ENCODE results near the gene LMBR1. TPM values are rescaled to one million over a fixed set of nuclear protein-coding genes. Genes with fewer than 3 reads are reported as not detected.
A peak's percentile ranks its signal among the peaks of the same experiment; 100 is the strongest.
"Not testable (repeated sequence)": the region's sequence is repeated elsewhere in the genome, so short reads cannot be mapped to it uniquely, and the experiment has no call there.

The LMBR1 gene
- polyA plus RNA-seq, 2 donors: 4.4 to 7.0 TPM

DNA sequence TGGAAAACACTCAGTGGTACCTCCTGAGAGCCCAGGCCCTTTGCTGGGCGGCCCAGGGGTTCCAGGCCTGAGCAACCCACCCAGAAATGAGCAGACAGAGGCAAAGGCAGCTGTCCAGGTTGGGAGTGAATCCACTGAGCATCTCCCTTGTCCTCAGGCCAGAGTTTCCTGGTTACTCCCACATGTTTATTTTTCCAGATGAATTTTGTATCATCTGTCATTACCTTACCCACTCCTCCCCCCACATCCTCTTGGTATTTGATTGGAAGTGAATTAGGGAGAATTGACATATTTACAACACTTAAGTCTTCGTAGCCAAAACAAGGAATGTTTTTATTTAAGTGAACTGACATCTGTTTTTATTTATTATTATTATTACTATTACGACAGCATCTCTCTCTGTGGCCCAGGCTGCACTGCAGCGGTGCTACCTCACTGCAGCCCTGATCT lies 13.2 kb upstream of the LMBR1 start:
- no peaks in the 10 kb centered on the region for H3K9me3 ChIP-seq (ENCODE audit: control insufficient read depth in 2 of 2, insufficient read depth in 1 of 2, low read depth in 1 of 2, low read length in 1 of 2)
- H3K36me3 ChIP-seq (ENCODE audit: control insufficient read depth in 2 of 2, insufficient read depth in 2 of 2, low read length in 1 of 2): no peaks in the 10 kb centered on the region
- H3K4me1 ChIP-seq (ENCODE audit: control insufficient read depth in 2 of 2, insufficient read depth in 2 of 2, low read length in 1 of 2): peaks cover 0 to 2% of the 10 kb centered on the region in 2 donors
- H3K27ac ChIP-seq (ENCODE audit: low read depth in 2 of 2, low read length in 1 of 2): no peak overlapping the region
- H3K4me3 ChIP-seq (ENCODE audit: low read depth in 1 of 2, low read length in 2 of 2): no peak overlapping the region
- 70 to 74% methylated on average over 4 of the region's 4 CpGs for WGBS, 2 donors
- no peaks in the 10 kb centered on the region for H3K27me3 ChIP-seq (ENCODE audit: control insufficient read depth in 1 of 2, insufficient read depth in 2 of 2, low read length in 2 of 2)

DNA sequence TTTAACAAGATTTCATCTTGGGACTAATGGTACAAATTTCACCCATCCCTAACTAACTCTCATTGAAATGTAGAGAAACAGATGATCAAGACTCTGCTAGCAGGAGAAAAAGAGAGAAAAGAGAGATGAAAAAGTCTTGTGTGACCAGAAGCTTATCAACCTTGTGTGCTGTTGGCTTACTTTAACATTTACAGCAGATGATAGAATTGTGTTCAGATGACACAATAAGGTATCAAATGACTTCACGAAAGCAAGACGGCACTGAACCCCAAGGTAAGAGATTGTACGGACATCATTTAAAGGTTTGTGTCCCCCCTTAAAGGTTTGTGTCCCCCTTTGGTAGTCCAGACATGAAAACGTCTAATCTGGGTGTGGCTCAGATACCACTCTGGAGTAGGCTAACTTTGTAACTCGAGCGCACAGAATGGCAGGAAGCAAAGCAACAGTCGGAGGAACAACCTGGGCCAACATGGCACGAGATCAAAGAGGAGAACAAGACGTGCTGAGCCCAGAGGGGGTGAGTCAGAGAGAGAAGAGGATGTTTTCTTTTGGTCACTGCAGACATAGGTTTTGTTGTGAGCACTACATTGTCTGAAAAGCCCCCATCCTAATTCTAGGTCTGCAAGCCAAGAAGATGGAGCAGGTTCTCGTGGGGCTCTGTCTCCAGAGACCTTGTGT lies 10.4 kb upstream of the LMBR1 start:
- 33 to 36% methylated on average over 10 of the region's 10 CpGs for WGBS, 2 donors
- no peaks in the 10 kb centered on the region for H3K27me3 ChIP-seq (ENCODE audit: control insufficient read depth in 1 of 2, insufficient read depth in 2 of 2, low read length in 2 of 2)
- peak overlapping the region in 1 of 2 donors; percentile 38 for H3K27ac ChIP-seq (ENCODE audit: low read depth in 2 of 2, low read length in 1 of 2)
- no peak overlapping the region for H3K4me3 ChIP-seq (ENCODE audit: low read depth in 1 of 2, low read length in 2 of 2)
- H3K36me3 ChIP-seq (ENCODE audit: control insufficient read depth in 2 of 2, insufficient read depth in 2 of 2, low read length in 1 of 2): no peaks in the 10 kb centered on the region
- no peaks in the 10 kb centered on the region for H3K9me3 ChIP-seq (ENCODE audit: control insufficient read depth in 2 of 2, insufficient read depth in 1 of 2, low read depth in 1 of 2, low read length in 1 of 2)
- H3K4me1 ChIP-seq (ENCODE audit: control insufficient read depth in 2 of 2, insufficient read depth in 2 of 2, low read length in 1 of 2): no peaks in the 10 kb centered on the region

DNA sequence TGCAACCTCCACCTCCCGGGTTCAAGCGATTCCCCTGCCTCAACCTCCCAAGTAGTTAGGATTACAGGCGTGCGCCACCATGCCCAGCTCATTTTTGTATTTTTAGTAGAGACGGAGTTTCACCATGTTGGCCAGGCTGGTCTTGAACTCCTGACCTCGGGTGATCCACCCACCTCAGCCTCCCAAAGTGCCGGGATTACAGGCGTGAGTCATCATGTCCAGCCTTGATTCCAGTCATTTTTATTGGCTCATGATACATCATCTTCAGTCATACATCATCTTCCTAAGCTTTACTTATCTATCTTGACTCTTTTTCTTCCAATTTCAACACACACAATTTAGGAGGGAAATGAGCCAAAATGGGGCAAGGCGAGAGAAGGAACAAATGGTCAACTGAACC lies 7.1 kb upstream of the LMBR1 start:
- H3K36me3 ChIP-seq (ENCODE audit: control insufficient read depth in 2 of 2, insufficient read depth in 2 of 2, low read length in 1 of 2); H3K9me3 ChIP-seq (ENCODE audit: control insufficient read depth in 2 of 2, insufficient read depth in 1 of 2, low read depth in 1 of 2, low read length in 1 of 2); H3K27ac ChIP-seq (ENCODE audit: low read depth in 2 of 2, low read length in 1 of 2); H3K4me1 ChIP-seq (ENCODE audit: control insufficient read depth in 2 of 2, insufficient read depth in 2 of 2, low read length in 1 of 2); H3K4me3 ChIP-seq (ENCODE audit: low read depth in 1 of 2, low read length in 2 of 2); H3K27me3 ChIP-seq (ENCODE audit: control insufficient read depth in 1 of 2, insufficient read depth in 2 of 2, low read length in 2 of 2): not testable (repeated sequence)
- WGBS, 2 donors: 78 to 80% methylated on average over 9 of the region's 9 CpGs

DNA sequence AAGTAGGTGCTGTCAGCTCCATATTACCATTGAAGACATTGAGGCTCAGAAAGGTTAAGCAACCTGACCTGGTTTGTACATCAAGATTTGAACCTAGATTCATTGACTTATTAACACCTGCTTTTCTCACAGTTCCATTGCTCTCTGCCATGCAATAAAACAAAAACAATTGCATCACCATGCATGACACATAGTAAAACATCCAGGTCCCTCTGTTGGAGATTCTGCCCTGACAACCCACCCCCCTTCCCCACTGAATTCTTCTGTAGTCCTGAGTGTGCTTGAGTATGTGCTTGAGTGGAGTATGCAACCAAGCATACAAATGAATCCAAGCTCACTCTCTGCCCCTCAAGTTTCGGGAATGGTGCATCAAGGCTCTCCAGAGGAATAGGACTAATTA lies 6.0 kb upstream of the LMBR1 start:
- no peaks in the 10 kb centered on the region for H3K27me3 ChIP-seq (ENCODE audit: control insufficient read depth in 1 of 2, insufficient read depth in 2 of 2, low read length in 2 of 2)
- WGBS, 2 donors: 96 to 100% methylated on average over 1 of the region's 1 CpG
- H3K9me3 ChIP-seq (ENCODE audit: control insufficient read depth in 2 of 2, insufficient read depth in 1 of 2, low read depth in 1 of 2, low read length in 1 of 2): no peaks in the 10 kb centered on the region
- no peaks in the 10 kb centered on the region for H3K36me3 ChIP-seq (ENCODE audit: control insufficient read depth in 2 of 2, insufficient read depth in 2 of 2, low read length in 1 of 2)
- peaks cover 0 to 2% of the 10 kb centered on the region in 2 donors for H3K4me1 ChIP-seq (ENCODE audit: control insufficient read depth in 2 of 2, insufficient read depth in 2 of 2, low read length in 1 of 2)
- no peak overlapping the region for H3K27ac ChIP-seq (ENCODE audit: low read depth in 2 of 2, low read length in 1 of 2)
- no peak overlapping the region for H3K4me3 ChIP-seq (ENCODE audit: low read depth in 1 of 2, low read length in 2 of 2)

- Histone ChIP-seq H3K27ac (ENCODE audit: low read depth in 2 of 2, low read length in 1 of 2) (no peak overlapping the region), H3K27me3 (ENCODE audit: control insufficient read depth in 1 of 2, insufficient read depth in 2 of 2, low read length in 2 of 2) (no peaks in the 10 kb centered on the region), H3K4me3 (ENCODE audit: low read depth in 1 of 2, low read length in 2 of 2) (no peak overlapping the region), H3K4me1 (ENCODE audit: control insufficient read depth in 2 of 2, insufficient read depth in 2 of 2, low read length in 1 of 2) (peaks cover 0 to 2% of the 10 kb centered on the region in 2 donors), H3K36me3 (ENCODE audit: control insufficient read depth in 2 of 2, insufficient read depth in 2 of 2, low read length in 1 of 2) (no peaks in the 10 kb centered on the region), H3K9me3 (ENCODE audit: control insufficient read depth in 2 of 2, insufficient read depth in 1 of 2, low read depth in 1 of 2, low read length in 1 of 2) (no peaks in the 10 kb centered on the region)
- WGBS, 2 donors: 48 to 54% methylated on average over 8 of the region's 8 CpGs
These were observed 4.7 kb upstream of the LMBR1 start for GRCh38 chr7:156897673-156898072.

- Histone ChIP-seq H3K4me3 (ENCODE audit: low read depth in 1 of 2, low read length in 2 of 2) (no peak overlapping the region), H3K27me3 (ENCODE audit: control insufficient read depth in 1 of 2, insufficient read depth in 2 of 2, low read length in 2 of 2) (no peaks in the 10 kb centered on the region), H3K9me3 (ENCODE audit: control insufficient read depth in 2 of 2, insufficient read depth in 1 of 2, low read depth in 1 of 2, low read length in 1 of 2) (no peaks in the 10 kb centered on the region), H3K27ac (ENCODE audit: low read depth in 2 of 2, low read length in 1 of 2) (no peak overlapping the region), H3K36me3 (ENCODE audit: control insufficient read depth in 2 of 2, insufficient read depth in 2 of 2, low read length in 1 of 2) (no peaks in the 10 kb centered on the region), H3K4me1 (ENCODE audit: control insufficient read depth in 2 of 2, insufficient read depth in 2 of 2, low read length in 1 of 2) (peaks cover 0 to 2% of the 10 kb centered on the region in 2 donors)
- 81 to 82% methylated on average over 5 of the region's 5 CpGs for WGBS, 2 donors
These were observed 3.5 kb upstream of the LMBR1 start for GRCh38 chr7:156896388-156897022.

- peaks cover 0 to 2% of the 10 kb centered on the region in 2 donors for H3K4me1 ChIP-seq (ENCODE audit: control insufficient read depth in 2 of 2, insufficient read depth in 2 of 2, low read length in 1 of 2)
- WGBS, 2 donors: 70 to 80% methylated on average over 6 of the region's 6 CpGs
- no peaks in the 10 kb centered on the region for H3K36me3 ChIP-seq (ENCODE audit: control insufficient read depth in 2 of 2, insufficient read depth in 2 of 2, low read length in 1 of 2)
- H3K9me3 ChIP-seq (ENCODE audit: control insufficient read depth in 2 of 2, insufficient read depth in 1 of 2, low read depth in 1 of 2, low read length in 1 of 2): no peaks in the 10 kb centered on the region
- H3K27ac ChIP-seq (ENCODE audit: low read depth in 2 of 2, low read length in 1 of 2): no peak overlapping the region
- no peak overlapping the region for H3K4me3 ChIP-seq (ENCODE audit: low read depth in 1 of 2, low read length in 2 of 2)
- no peaks in the 10 kb centered on the region for H3K27me3 ChIP-seq (ENCODE audit: control insufficient read depth in 1 of 2, insufficient read depth in 2 of 2, low read length in 2 of 2)
These were observed 2.2 kb upstream of the LMBR1 start for GRCh38 chr7:156895024-156895780.

- WGBS, 2 donors: 1 to 2% methylated on average over 27 to 55 of the region's 57 CpGs
- H3K4me1 ChIP-seq (ENCODE audit: control insufficient read depth in 2 of 2, insufficient read depth in 2 of 2, low read length in 1 of 2): peaks cover 0 to 2% of the 10 kb centered on the region in 2 donors
- no peaks in the 10 kb centered on the region for H3K36me3 ChIP-seq (ENCODE audit: control insufficient read depth in 2 of 2, insufficient read depth in 2 of 2, low read length in 1 of 2)
- no peaks in the 10 kb centered on the region for H3K27me3 ChIP-seq (ENCODE audit: control insufficient read depth in 1 of 2, insufficient read depth in 2 of 2, low read length in 2 of 2)
- peak overlapping the region; percentile 67 to 97 for H3K27ac ChIP-seq (ENCODE audit: low read depth in 2 of 2, low read length in 1 of 2)
- no peaks in the 10 kb centered on the region for H3K9me3 ChIP-seq (ENCODE audit: control insufficient read depth in 2 of 2, insufficient read depth in 1 of 2, low read depth in 1 of 2, low read length in 1 of 2)
- H3K4me3 ChIP-seq (ENCODE audit: low read depth in 1 of 2, low read length in 2 of 2): peak overlapping the region; percentile 64 to 83
These were observed 742 bp downstream of the LMBR1 start for GRCh38 chr7:156892081-156892800.

- Histone ChIP-seq H3K9me3 (ENCODE audit: control insufficient read depth in 2 of 2, insufficient read depth in 1 of 2, low read depth in 1 of 2, low read length in 1 of 2) (no peaks in the 10 kb centered on the region), H3K36me3 (ENCODE audit: control insufficient read depth in 2 of 2, insufficient read depth in 2 of 2, low read length in 1 of 2) (no peaks in the 10 kb centered on the region), H3K4me1 (ENCODE audit: control insufficient read depth in 2 of 2, insufficient read depth in 2 of 2, low read length in 1 of 2) (no peaks in the 10 kb centered on the region), H3K4me3 (ENCODE audit: low read depth in 1 of 2, low read length in 2 of 2) (no peak overlapping the region), H3K27ac (ENCODE audit: low read depth in 2 of 2, low read length in 1 of 2) (no peak overlapping the region), H3K27me3 (ENCODE audit: control insufficient read depth in 1 of 2, insufficient read depth in 2 of 2, low read length in 2 of 2) (no peaks in the 10 kb centered on the region)
- WGBS, 2 donors: 90 to 94% methylated on average over 4 of the region's 4 CpGs
These were observed 3.2 kb downstream of the LMBR1 start for GRCh38 chr7:156889746-156890145.
